Activated CD8-positive, alpha-beta memory T cell treated with anti-CD3 and anti-CD28 coated beads for 4 hours (primary cell): Measurements from ENCODE around the gene EFCAB9.

Experiments used
- DNase-seq, 2 donors: peaks; one replicate each; pipeline ENCODE4 v3.0.0-alpha.2; 2020; ENCODE audit warnings: low read depth in 2 of 2

Gene EFCAB9

DNA sequence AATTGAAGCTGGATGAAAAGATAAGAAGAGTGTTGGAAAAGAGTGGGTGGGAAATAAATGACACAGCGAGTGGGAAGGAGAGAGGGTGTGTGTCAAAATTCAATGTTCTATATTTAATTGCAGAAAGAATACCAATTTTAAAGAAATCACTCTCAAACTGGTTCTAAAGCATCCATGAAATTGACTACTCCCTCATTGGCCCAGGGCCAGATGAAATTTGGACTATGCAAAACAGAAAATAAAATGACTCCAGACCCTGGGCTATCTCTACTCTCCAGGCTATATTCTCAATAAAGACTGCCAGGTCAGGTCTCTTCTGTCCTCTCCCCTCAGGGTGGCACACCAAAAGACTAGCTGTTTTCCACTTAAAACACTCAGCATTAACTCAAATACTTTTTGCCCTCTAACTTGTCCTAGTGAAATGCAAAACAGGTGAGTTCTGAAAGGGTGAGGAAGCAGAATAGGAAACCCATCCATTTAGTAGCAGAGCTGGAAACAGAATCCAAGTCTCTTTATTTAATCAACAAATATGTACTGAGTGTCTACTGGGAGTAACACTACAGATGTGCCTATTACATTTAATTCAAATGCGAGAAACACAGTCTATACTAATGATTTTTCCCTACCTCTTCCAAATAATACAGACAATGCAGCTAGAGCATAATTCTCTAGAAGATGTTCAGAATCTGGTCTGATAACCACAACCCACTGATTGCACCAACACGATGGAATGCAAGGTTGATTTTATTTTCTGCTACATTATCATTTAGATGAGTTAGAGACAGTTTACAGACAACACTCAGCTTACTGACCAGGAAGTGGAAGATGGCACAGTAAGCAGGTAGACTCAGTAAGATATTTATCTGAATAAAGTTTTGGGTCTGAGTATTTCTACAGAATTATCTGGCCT, 42.1 kb downstream of the EFCAB9 start:
- no peak for DNase-seq

DNA sequence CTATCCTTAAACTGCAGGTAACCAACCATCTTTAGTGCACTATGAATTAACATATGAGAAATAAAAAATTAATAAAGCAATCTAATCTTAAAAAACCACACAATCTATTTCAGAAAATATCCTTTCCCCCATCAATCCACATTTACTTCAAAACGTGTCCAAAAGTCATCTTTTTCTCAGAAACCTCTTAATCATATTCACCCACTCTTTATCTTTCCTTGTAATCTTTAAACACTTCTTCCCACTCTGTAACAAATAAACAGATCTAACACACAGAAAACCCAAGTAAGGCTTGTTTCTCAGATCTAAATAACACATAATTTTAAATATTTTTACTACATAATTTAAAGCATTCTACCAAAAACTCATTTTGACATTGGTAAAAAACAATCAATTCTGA, 44.4 kb downstream of the EFCAB9 start:
- no peak for DNase-seq

GRCh38 chr5:172243302-172243701, 49.3 kb downstream of the EFCAB9 start:
- DNase-seq: no peak

DNA sequence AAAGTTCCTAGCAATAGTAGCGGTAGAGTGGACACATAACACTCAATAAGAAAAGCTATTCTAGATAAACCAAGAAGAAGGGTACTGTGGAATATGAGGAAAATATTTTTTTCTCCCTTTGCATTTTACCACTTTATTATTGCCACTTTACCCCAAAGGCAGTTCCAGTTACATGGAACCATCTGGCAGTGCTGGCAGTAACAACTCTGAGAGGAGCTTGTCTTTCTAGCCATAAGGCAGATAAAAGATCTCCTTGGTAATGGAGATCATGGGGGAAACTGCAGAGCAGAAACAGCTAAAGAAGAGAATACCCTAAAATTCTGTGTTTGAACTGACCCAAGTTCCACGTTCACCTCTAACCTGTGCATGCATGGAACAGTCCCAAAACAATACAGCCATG, 51.1 kb downstream of the EFCAB9 start:
- no peak for DNase-seq

- no peak for DNase-seq
These were observed 51.7 kb downstream of the EFCAB9 start for GRCh38 chr5:172245703-172246125.

GRCh38 chr5:172248637-172249036, 54.7 kb downstream of the EFCAB9 start:
- DNase-seq: no peak

DNA sequence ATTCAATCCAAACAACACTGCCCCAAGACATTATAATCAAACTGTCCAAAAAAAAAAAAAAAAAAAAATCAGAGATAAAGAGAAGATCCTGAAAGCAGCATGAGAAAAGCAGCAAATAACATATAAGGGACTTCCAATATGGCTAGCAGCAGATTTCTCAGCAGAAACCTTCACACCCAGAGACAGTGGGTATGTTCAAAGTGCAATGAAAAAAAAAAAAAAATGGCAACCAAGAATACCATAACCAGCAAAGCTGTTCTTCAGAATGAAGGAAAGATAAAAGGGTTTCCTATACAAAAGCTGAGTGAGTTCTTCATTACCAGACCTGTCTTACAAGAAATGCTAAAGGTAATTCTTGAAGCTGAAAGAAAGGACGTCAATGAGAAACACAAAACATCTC, 57.4 kb downstream of the EFCAB9 start:
- no peak for DNase-seq

DNA sequence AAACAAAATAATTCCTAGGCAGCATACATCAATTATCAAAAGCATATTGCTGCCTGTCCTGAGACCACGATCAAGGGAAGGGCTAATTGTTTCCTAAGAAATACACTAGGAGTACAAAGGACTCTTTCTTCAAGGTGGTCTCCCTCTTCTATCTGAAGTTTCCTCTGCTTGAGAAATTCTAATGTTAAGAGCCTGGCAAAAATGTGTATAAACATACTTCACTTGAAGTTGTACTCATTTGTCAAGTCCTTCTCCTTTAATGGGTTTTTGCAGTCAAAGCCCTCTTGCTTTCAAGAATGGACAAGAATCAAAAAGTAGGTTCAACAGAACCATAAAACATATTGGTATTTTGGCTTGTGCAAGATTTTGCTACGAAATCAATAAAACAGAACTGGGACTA, 58.5 kb downstream of the EFCAB9 start:
- no peak for DNase-seq
